Stimulated activated CD4-positive, alpha-beta T cell treated with anti-CD3 and anti-CD28 coated beads, Interleukin-15, amount 100 ng/mL, for 48 hours (primary cell): ENCODE data around the gene UGT1A10.

Experiments used
- DNase-seq, 2 donors: peaks; one replicate each; pipeline ENCODE4 v3.0.0-alpha.2; 2020; ENCODE audit warnings: low read depth in 2 of 2

UGT1A10 gene

DNA sequence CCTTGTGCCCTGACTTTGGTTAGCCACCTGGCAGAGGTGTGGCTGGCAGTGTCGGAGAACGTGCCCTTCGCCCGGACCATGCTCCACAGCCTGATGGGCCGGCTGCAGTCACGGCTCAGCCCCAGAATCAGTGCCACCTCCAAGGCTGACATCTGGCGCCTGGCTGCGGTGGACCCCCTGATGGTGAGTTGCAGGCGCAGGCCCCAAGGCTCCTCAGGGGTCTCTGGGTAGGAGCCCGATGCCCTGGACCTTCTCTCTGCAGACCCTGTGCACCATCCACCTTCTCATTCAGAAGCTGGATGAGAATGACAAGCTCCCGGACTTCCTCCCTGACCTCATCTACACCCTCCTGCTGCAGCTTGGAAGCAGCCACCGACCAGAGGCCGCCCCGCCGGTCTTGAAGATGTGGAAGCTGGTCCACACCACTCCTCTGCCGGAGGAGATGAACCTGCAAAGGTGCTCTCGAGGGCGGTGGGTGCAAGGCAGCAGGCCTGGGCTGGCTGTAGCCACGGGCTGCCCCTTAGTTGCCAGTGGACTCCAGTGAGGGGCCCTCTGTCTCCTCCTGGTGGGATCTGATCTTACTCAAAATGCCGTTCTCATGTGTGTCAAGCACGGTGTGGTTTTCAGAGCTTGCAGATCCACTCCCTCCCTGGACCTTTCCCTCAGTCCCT is 186.0 kb downstream of the UGT1A10 start:
- DNase-seq, result no peak
